Common myeloid progenitor, CD34-positive (primary cell): ENCODE results near the gene RABL6.
"Not testable (repeated sequence)": the region's sequence is repeated elsewhere in the genome, so short reads cannot be mapped to it uniquely, and the experiment has no call there.

ENCODE experiments used
- CTCF ChIA-PET: fragments of 350-600 bp; sonication (Branson Sonifier 250); formaldehyde crosslinking; loops from one replicate; lab custom pipeline; 2021; ENCODE audit warnings: antibody characterized with exemption; lab: Charles Lee
- POLR2A ChIA-PET: fragments of 350-600 bp; sonication (Branson Sonifier 250); formaldehyde crosslinking; loops from one replicate; lab custom pipeline; 2021; ENCODE audit warnings: antibody characterized with exemption; lab: Charles Lee
- DNase-seq, 3 donors: peaks; one replicate each; pipeline versions ENCODE4 v3.0.0 to v3.0.0-alpha.2; 2013
- H3K27ac ChIP-seq, 2 experiments: 1 replicate in 1 of 2; 2 replicates in 1 of 2; pipeline ENCODE4 v1.7.0; 2013; ENCODE audit warnings: inconsistent platforms in 2 of 2, low read length in 2 of 2, mild to moderate bottlenecking in 2 of 2, low read depth in 1 of 2, moderate library complexity in 1 of 2; ENCODE audit not compliant: severe bottlenecking in 2 of 2, insufficient read depth in 1 of 2, poor library complexity in 1 of 2
- H3K27me3 ChIP-seq, 5 experiments: replicated peaks in 2 of 5; 1 replicate in 3 of 5; 2 replicates in 2 of 5; pipeline versions ENCODE4 v1.6.1 to v1.7.0; 2013; ENCODE audit warnings: low read length in 4 of 5, mild to moderate bottlenecking in 2 of 5, moderate library complexity in 2 of 5, inconsistent platforms in 1 of 5; ENCODE audit not compliant: insufficient read depth in 5 of 5, control insufficient read depth in 4 of 5
- H3K36me3 ChIP-seq, 4 experiments: 1 replicate in 2 of 4; 2 replicates in 2 of 4; pipeline versions ENCODE4 v1.6.1 to v1.7.0; 2013; ENCODE audit warnings: low read length in 3 of 4, control low read depth in 1 of 4, mild to moderate bottlenecking in 1 of 4; ENCODE audit not compliant: control insufficient read depth in 4 of 4, insufficient read depth in 4 of 4
- H3K4me1 ChIP-seq, 4 experiments: 1 replicate in 3 of 4; 2 replicates in 1 of 4; pipeline versions ENCODE4 v1.6.1 to v1.7.1; 2013; ENCODE audit warnings: low read length in 3 of 4, mild to moderate bottlenecking in 3 of 4, control low read depth in 1 of 4, inconsistent platforms in 1 of 4, moderate library complexity in 1 of 4; ENCODE audit not compliant: control insufficient read depth in 4 of 4, insufficient read depth in 4 of 4; ENCODE audit errors: control extremely low read depth in 1 of 4
- H3K4me3 ChIP-seq, 7 experiments: 1 replicate in 4 of 7; 2 replicates in 3 of 7; pipeline versions ENCODE4 v1.5.1 to v1.7.0; 2013; ENCODE audit warnings: mild to moderate bottlenecking in 7 of 7, low read length in 6 of 7, moderate library complexity in 6 of 7, inconsistent platforms in 2 of 7, low read depth in 2 of 7, control low read depth in 1 of 7; ENCODE audit not compliant: insufficient read depth in 4 of 7, control insufficient read depth in 1 of 7; ENCODE audit errors: extremely low read depth in 1 of 7
- H3K9me3 ChIP-seq, 5 experiments: 1 replicate in 4 of 5; 2 replicates in 1 of 5; pipeline versions ENCODE4 v1.6.1 to v1.7.1; 2013; ENCODE audit warnings: low read length in 4 of 5, mild to moderate bottlenecking in 2 of 5, inconsistent platforms in 1 of 5, low read depth in 1 of 5, moderate library complexity in 1 of 5; ENCODE audit not compliant: control insufficient read depth in 4 of 5, insufficient read depth in 2 of 5; ENCODE audit errors: control extremely low read depth in 1 of 5
- WGBS: methylation state at CpG from one replicate; pipeline ENCODE4 v1.1.5; 2013; ENCODE audit not compliant: insufficient coverage; 5-methylcytosine and 5-hydroxymethylcytosine counted together

Gene RABL6

GRCh38 chr9:136881691-136882108 lies 74.0 kb downstream of the RABL6 start:
- ChIA-PET POLR2A (interaction anchor here (0.6 kb wide), 1 partner anchor 20 kb away, joined by 3 read pairs; no protein-coding TSS in a partner anchor), CTCF (interaction anchor here (1.1 to 4.3 kb wide), 3 partner anchors 10 to 39 kb away, joined by 3 to 22 read pairs (median 9); partner anchors contain the start of gene AJM1)
- Histone ChIP-seq H3K4me3 (peak overlapping the region; percentile 8 to 67 (median 51)), H3K9me3 (no peaks in the 10 kb centered on the region), H3K4me1 (peaks cover 0 to 33% (median 27%) of the 10 kb centered on the region in 4 experiments), H3K27ac (peak overlapping the region in 1 of 2 experiments; percentile 54), H3K27me3 (no peaks in the 10 kb centered on the region), H3K36me3 (no peaks in the 10 kb centered on the region)
- WGBS, result 6% methylated on average over 7 of the region's 9 CpGs
- peak in 2 of 3 donors; percentile 59 to 60 for DNase-seq

GRCh38 chr9:136882109-136882946 lies 74.6 kb downstream of the RABL6 start:
- CTCF ChIA-PET, result interaction anchor here (1.2 to 4.3 kb wide), 4 partner anchors 10 to 40 kb away, joined by 3 to 22 read pairs (median 6); partner anchors contain the start of gene AJM1
- H3K4me3 ChIP-seq, result peak overlapping the region; percentile 5 to 67 (median 51)
- DNase-seq, result peak; percentile 83 to 94 (median 93)
- POLR2A ChIA-PET, result no interaction called here
- peak overlapping the region in 1 of 2 experiments; percentile 54 for H3K27ac ChIP-seq
- H3K36me3 ChIP-seq, result no peaks in the 10 kb centered on the region
- H3K4me1 ChIP-seq, result peaks cover 0 to 37% (median 32%) of the 10 kb centered on the region in 4 experiments
- 40% methylated on average over 14 of the region's 19 CpGs for WGBS
- H3K27me3 ChIP-seq, result no peaks in the 10 kb centered on the region
- no peaks in the 10 kb centered on the region for H3K9me3 ChIP-seq

- CTCF ChIA-PET, result interaction anchor here (1.2 to 4.3 kb wide), 4 partner anchors 11 to 40 kb away, joined by 3 to 22 read pairs (median 6); partner anchors contain the start of gene AJM1
- peak overlapping the region in 2 of 7 experiments; percentile 59 to 67 for H3K4me3 ChIP-seq
- POLR2A ChIA-PET, result not testable (repeated sequence)
Observed at GRCh38 chr9:136882947-136883283, 75.2 kb downstream of the RABL6 start.

GRCh38 chr9:136883670-136884069 lies 75.9 kb downstream of the RABL6 start:
- H3K27me3 ChIP-seq, DNase-seq, H3K27ac ChIP-seq, H3K36me3 ChIP-seq, POLR2A ChIA-PET, H3K4me3 ChIP-seq, H3K9me3 ChIP-seq: not testable (repeated sequence)
- 97% methylated on average over 5 of the region's 10 CpGs for WGBS
- peaks cover 0 to 41% (median 35%) of the 10 kb centered on the region in 4 experiments for H3K4me1 ChIP-seq
- CTCF ChIA-PET, result interaction anchor here (1.2 to 4.3 kb wide), 3 partner anchors 12 to 41 kb away, joined by 3 to 22 read pairs (median 7); partner anchors contain the start of gene AJM1

More at GRCh38 chr9:136882947-136883283, 75.2 kb downstream of the RABL6 start:
- not testable (repeated sequence) for H3K9me3 ChIP-seq, H3K27me3 ChIP-seq, DNase-seq, H3K36me3 ChIP-seq, H3K27ac ChIP-seq
- H3K4me1 ChIP-seq, result peaks cover 0 to 41% (median 35%) of the 10 kb centered on the region in 4 experiments
- 86% methylated on average over 9 of the region's 9 CpGs for WGBS

- H3K9me3 ChIP-seq, result no peaks in the 10 kb centered on the region
- peak; percentile 99 for DNase-seq
- ChIA-PET CTCF (interaction anchor here (1.0 to 1.2 kb wide), 2 partner anchors 22 to 143 kb away, joined by 3 to 4 read pairs; no protein-coding TSS in a partner anchor), POLR2A (interaction anchor here (0.5 to 1.0 kb wide), 3 partner anchors 12 to 173 kb away, joined by 3 to 5 read pairs (median 4); partner anchors contain the start of gene EDF1)
- H3K27ac ChIP-seq, result peak within 1 kb of the TSS; percentile 72 to 86
- H3K27me3 ChIP-seq, result no peaks in the 10 kb centered on the region
- WGBS, result 0% methylated on average over 59 of the region's 88 CpGs
- peaks cover 0 to 21% (median 11%) of the 10 kb centered on the region in 4 experiments for H3K36me3 ChIP-seq
- peak within 1 kb of the TSS; percentile 73 to 90 (median 87) for H3K4me3 ChIP-seq
- H3K4me1 ChIP-seq, result peaks cover 0 to 41% (median 35%) of the 10 kb centered on the region in 4 experiments
Observed at GRCh38 chr9:136885950-136886578, 78.3 kb downstream of the RABL6 start, which contains the start of gene TRAF2. TSS of gene TRAF2 (plus strand) at chr9:136886516. CDS start at chr9:136898741, 12,225 bp downstream.

GRCh38 chr9:136886610-136887597 lies 79.2 kb downstream of the RABL6 start:
- H3K4me3 ChIP-seq, result peak overlapping the region; percentile 73 to 90 (median 81)
- no peaks in the 10 kb centered on the region for H3K27me3 ChIP-seq
- ChIA-PET CTCF (interaction anchor here (1.0 to 2.1 kb wide), 6 partner anchors 9 to 142 kb away, joined by 3 to 9 read pairs (median 4); partner anchors contain the start of gene AJM1), POLR2A (interaction anchor here (0.6 to 1.0 kb wide), 3 partner anchors 11 to 21 kb away, joined by 3 to 5 read pairs (median 4); partner anchors contain the start of gene EDF1)
- H3K4me1 ChIP-seq, result peaks cover 0 to 34% (median 28%) of the 10 kb centered on the region in 4 experiments
- H3K9me3 ChIP-seq, result no peaks in the 10 kb centered on the region
- peak overlapping the region; percentile 72 to 86 for H3K27ac ChIP-seq
- peak in 2 of 3 donors; percentile 33 to 66 for DNase-seq
- H3K36me3 ChIP-seq, result peaks cover 0 to 24% (median 12%) of the 10 kb centered on the region in 4 experiments
- 1% methylated on average over 71 of the region's 76 CpGs for WGBS
